Measurements from ENCODE around the gene SCNN1A.

DNA sequence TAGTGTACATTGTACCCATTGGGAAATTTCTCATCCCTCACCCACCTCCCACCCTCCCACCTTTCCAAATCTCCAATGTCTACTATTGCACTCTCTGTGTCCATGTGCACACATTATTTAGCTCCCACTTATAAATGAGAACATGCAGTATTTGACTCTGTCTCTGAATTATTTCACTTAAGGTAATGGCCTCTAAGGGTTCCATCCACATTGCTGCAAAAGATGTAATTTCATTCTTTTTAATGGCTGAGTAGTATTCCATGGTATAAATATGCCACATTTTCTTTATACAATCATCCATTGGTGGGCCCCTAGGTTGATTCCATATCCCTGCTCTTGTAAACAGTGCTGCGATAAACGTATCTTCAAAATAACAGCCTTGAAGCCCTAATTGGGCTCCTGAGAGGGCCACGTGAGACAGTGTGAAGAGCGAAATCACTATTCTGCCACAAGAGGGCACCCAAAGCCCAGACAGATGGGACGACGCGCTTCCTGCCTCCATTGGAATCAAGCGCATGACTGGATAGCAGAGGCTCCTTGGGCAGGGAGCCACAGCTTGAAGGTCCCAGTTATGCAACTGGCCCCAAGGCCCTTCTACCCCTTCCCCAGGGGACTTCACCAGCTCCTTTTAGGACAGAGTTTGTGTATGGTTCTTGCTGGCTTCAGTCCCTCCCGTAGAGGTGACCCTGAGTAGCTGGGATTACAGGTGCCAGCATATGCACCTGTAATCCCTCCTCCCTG, 48.1 kb upstream of the SCNN1A start:
- TF ChIP-seq, protein P1, sequence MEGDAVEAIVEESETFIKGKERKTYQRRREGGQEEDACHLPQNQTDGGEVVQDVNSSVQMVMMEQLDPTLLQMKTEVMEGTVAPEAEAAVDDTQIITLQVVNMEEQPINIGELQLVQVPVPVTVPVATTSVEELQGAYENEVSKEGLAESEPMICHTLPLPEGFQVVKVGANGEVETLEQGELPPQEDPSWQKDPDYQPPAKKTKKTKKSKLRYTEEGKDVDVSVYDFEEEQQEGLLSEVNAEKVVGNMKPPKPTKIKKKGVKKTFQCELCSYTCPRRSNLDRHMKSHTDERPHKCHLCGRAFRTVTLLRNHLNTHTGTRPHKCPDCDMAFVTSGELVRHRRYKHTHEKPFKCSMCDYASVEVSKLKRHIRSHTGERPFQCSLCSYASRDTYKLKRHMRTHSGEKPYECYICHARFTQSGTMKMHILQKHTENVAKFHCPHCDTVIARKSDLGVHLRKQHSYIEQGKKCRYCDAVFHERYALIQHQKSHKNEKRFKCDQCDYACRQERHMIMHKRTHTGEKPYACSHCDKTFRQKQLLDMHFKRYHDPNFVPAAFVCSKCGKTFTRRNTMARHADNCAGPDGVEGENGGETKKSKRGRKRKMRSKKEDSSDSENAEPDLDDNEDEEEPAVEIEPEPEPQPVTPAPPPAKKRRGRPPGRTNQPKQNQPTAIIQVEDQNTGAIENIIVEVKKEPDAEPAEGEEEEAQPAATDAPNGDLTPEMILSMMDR (IDR thresholded peaks at IDR 0.05) = peak; percentile 90
- no peak for TF ChIP-seq EZH2 (IDR thresholded peaks at IDR 0.05)
